Activated T-cell treated with anti-CD3 and anti-CD28 coated beads for 48 hours (primary cell): Measurements from ENCODE around the gene PCK1.

Source experiments
- DNase-seq: peaks from one replicate; pipeline ENCODE4 v3.0.0-alpha.2; 2020; ENCODE audit warnings: low read depth

The PCK1 gene

DNA sequence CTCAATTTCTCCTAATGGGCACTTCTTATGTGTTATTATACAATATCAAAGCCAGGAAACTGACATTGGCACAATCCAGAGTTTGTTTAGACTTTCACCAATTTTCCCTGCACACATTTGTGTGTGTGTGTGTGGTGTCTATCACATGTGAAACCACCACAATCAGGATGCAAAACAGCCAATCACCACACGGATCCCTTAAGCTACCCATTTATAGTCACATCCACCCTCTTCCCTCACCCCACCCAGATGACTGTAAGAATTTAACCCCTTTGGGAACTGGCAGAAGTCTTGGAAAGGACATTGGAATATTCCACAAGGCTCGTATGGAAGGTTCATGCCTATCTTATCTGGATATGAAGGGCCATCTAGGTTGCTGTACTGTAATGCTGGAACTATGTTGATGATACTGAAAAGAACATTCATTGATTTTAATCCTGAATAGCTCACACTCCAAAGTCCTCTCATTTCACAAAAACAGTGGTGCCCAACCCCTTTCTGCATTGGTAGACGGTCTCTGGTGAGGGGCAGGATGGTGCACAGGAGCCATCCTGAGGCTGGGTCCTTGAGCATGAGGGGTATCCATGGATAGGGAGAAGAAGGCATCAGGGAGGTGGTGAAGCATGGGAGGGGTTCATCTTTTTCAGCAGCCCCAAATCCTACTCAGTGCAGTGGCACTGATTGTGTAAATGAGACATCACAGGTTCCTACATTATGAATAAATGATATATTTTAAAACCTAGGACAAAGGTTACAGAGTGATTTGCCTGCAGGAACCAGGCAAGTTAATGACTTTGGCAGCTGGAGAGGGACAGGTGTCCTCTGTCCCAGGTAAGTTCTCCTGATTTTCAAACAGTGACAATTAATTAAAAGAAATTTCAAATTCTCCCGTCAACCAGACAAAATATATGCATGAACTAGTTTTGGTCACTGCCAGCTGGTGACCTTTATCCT, 23.9 kb upstream of the PCK1 start:
- DNase-seq: no peak

DNA sequence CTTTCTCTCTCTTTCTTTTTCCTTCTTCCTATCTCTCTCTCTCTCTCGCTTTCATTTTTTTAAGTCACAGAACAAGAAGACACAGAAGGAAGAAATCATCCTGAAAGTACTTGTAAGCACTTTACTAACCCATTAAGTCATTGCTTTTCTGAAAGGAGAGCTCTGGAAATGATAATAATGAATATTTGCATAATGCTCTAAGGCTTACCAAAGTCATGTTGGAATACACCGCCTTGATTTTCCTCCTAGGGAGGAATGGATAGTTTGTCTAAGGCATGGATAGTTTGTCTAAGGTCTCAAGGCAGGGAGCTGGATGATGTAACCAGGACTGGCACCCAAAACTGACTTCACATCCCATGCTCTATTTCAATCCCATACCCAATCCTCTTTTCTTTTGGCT, 23.1 kb upstream of the PCK1 start:
- no peak for DNase-seq

DNA sequence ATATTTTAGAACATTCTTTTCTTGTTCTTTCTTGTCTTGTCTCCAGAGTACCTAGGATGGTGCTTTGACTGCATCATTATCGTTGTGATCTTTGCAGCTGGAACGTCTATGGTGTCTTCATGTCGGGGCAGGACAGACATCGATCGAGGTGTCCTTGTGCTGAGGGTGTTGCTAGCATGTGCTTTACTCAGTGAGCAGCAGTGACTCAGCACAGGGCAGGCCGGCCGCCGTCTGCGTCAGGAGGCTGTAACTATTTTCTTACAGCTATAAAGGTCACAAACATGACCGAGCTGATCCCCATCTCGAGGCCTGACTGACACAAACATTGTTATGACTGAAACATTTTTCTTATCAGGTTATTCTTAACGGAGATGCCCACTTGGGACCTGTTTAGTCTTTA, 21.0 kb upstream of the PCK1 start:
- no peak for DNase-seq

DNA sequence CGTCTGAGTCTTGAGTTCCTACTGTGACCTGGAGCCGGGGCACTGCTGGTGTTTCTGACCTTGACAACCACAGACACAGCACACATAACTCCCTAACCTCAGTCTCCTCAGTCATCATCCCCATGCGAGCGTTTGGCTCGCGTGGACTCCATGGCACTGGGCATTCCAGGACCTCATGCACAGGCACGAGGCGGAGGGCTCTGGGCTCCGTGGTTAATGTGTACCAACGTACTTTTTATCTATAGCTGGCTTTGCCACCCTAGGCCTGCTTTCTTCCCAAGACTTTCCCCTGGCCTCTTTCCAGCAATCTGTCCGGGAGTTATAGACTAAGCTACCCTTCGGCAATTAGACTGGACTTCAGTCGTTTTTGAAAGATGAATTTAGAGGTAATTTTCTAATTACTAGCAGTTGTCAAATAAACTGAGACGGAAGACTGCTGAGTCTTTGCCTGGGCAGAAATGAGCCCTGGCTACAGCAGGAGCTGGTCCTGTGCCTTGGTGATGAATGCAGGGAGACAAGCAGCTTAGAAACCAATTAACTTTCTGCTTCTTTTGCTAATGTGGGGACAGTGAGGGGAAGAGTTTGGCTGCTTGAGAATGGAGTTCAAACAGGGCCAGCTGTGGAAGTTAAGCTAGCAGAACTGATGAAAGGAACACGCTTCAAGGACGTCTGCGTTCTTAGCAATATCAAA, 19.9 kb upstream of the PCK1 start:
- no peak for DNase-seq

DNA sequence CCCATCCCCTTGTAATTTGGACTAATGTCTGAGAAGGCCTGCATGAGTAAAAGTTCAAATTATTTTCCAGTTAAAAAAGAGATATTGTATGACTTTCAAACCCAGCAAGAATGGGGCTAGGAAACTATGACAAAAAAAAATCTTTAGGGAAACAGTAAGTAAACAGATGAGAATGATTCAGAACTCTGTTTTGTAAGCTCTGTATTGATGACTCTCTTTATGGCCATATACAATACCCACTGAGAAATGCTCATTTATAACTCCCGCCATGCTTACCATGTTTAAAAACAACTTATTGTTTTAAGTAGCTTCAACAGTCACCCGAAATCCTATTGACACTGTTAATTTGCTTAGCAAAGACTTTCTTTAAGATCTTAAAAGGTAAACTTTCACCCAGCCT, 17.2 kb upstream of the PCK1 start:
- no peak for DNase-seq

DNA sequence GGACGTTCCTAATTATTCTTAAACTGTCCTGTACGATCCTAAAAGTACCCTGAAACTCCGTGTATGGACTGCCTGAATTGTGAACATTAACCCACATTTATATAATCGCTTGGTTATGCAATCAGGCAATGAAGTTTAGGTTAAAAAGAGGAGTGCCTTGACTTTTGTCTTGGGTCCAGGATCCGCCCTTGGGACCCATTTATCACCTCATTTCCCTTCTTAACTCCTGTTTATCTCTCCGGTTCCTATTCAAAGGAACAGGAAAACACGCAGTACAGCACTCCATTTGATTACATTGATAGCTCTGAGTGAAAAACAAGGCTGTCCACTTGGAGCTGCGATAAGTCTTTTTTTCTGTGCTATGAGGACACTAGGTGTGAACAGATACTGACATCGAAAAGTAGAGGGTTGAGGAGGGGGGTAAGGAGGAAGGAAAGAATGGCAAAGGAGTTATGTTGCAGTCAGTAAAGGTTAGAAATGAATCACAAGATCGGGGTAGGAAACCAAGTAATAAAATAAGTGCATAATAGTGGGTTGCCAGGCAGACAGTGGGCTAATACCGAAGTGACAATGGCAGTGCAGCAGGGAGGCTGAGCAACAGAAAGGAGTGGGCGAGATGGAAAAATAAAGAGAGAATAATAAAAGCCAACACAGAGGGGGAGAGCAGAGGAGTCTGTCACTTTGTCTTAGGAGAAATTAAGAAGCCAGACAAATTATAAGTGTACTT, 15.9 kb upstream of the PCK1 start:
- DNase-seq: no peak

DNA sequence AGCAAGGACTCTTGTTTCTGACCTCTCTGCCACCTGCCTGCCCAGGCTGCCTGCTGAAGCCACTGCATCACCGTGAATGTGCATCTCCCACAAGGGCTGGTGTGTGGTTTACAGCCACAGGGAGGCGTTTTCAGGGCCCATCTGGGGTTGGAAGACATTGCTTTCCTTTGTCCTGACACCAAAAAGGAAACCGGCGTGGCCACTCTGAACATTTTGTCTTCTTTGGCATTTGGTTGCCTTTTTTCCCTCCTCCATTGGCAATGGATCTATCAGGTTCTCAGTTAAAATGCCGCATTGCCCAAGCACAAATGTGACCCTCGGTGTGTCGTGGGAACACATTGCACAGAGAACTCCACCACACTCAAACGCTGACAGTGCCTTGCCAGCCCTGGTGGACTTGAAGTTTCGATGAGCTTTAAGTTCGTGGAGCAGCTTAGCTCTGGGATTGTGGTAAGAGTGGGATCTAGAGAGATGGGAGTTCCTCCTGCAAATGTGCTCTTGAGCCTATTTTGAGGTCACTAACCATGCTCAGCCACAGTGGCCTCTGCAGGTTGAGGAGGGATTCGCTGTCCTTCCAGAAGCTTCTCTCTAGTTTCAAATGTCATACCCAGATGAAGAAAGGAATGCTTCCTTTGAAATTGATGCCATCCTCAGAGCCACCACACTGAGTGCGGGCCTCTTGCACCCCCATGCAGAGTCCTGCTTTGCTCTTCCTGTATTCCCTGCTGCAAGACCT, 14.8 kb upstream of the PCK1 start:
- no peak for DNase-seq

DNA sequence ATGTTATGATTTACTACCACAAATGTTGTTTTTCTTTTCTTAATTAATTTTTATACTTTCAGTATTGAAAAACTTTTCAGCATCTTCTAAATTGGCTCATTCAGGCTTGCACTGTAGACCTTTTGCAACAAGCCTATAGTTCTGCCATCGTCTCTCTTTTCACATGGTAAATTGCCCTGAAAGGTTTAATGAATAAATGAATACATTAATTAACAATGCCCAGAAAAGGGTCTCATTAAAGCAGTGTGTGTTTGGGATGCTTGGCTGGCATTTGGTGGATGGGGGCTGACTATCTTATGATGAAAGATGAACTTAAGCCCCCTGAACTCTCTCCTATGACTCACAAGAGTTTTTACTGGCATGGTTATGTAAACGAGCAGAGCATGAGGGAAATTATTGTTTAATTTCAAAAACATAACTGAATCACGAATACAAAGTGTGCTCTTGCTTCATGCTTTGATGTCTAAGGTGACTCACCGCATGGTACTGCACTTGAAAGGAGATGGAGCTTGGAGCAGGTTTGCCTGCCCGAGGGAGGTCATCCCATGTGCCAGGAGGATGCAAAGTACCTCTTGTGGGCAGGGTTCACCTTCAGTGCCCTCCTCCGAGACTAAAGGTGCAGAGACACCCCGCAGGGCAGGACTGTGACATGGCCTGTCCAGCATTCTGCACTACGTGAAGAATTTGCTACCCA, 13.8 kb upstream of the PCK1 start:
- DNase-seq: no peak

DNA sequence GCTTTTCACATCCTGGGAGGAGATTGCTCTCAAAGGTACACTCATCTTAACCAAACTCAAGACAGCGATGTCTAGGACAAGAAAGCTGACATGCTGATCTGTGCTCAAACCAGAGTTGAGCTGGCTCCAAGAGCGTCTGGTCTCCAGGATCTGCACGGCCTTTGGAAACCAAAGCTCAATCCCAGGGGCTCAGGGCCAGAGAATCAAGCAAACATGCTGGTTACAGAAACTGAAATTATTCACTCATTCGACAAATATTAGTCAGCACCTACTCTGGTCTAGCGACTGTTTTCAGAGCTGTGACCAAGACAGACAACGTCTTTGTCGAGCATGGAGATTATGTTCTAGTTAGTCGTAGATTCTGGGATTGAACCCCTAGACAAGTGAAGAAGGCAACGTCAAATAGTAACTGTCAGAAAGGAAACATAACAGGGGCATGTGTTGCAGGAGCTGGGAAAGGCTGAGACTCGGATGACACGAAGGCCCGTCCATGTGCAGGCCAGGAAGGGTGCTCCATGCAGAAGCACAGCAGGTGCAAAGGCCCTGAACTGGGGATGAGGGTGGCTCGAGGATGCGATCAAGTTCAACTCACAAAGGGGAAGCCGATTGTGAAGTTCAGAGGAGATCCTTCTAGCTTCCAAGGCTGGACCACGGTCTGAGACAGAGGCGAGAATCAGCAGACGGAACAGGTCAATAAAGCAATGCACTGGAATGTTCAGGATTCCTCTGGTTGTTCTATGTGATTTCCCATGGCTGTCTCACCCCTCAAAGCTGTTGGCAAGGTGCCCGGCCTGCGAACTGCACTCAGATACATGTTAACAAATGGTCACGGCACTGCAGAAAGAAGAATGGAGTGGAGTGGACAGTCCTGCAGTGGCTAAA, 12.5 kb upstream of the PCK1 start:
- no peak for DNase-seq

DNA sequence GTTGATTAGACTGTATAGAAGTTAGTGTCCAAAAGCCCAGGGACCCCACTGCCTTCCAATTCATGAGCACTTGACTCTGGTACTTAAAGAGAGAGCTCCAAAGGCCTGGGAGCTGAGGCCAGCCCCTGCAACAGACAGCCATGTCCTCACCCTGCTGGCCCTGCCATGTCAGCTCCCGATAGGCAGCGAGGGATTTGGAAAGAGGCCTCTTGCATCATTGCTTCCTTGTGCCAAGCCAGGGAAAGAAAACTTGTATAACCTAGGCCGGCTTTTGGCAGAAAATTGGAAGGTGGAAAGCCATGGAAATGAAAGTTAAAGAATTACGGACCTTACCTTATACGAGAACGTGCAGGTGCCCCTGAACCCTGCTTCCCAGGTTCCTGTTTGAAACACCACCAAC, 8.4 kb upstream of the PCK1 start:
- DNase-seq: no peak

DNA sequence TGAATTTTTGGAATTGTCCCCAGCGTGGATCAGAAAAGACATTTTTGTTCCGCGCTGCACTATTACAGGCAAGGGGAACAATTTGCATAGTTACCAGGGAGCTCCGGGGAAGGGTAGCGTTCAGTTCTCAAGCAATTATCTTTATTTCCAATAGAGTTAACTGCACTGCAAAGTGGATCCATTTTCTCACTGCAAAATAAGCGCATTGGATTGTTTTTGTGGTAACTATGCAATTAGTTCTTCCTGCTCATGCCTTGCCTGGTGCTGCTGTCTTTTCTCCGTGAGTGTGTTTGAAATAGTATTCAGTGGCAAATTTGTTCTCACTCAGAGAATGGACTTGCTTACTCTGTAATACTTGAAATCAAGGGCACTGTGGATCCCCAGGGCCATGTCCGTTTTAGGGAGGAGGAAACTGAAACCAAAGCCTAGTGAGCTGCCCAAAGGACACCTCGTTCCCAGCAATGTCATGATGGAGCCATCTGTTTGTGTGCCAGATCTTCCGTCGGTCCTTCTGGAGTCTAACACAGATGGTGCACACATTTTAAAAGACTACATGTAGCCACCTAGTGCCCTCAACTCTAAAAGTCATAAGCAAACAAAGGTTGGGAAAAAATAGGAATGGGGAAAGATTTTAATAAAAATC, 7.4 kb upstream of the PCK1 start:
- DNase-seq: no peak

DNA sequence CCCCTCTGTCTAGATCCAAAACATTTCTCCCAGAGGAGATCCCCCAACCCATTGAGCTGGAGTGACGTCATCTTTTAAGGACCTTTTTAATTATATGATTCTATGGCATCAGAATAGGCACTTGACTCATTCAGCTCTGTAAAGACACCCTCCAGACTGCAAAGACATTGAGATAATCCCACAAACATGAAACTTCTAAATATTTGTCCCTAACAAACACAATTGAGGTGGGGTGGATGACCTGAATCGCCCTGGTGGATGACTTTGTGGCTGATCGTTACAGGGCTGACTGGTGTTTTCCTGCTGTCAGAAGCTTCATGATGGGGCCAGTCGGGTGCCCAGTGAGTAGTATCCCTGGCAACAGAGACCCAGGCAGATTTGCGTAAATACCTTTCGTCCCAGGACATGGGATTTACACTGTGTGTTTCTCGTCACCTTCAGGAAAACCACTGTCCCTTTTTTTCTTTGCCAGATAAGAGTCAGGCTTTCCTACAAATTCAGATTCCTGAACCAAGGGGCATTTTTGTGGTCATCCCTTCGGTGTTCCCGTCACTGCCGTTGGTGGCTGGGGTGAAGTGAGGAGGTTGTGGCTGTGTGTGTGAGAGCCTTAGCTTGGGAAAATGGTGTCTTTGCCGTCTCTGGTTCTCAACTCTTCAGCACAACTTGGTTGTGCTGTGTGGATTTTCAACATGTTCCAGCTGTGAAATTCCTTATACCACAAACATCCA, 5.3 kb upstream of the PCK1 start:
- no peak for DNase-seq

DNA sequence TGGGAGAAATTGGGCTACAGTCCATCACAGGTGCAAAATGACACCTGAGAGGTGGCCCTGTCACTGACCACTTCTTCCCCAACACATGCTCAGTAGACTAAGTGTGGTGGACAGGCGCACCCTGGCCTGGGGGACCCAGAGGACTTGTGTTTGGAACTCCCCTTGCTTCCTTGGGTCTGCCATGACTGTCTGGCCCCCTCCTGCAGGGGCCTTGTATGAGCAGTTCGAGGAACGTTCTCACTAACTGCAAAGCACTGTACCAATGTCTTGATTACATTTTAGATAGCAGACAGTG, 4.0 kb upstream of the PCK1 start:
- no peak for DNase-seq

DNA sequence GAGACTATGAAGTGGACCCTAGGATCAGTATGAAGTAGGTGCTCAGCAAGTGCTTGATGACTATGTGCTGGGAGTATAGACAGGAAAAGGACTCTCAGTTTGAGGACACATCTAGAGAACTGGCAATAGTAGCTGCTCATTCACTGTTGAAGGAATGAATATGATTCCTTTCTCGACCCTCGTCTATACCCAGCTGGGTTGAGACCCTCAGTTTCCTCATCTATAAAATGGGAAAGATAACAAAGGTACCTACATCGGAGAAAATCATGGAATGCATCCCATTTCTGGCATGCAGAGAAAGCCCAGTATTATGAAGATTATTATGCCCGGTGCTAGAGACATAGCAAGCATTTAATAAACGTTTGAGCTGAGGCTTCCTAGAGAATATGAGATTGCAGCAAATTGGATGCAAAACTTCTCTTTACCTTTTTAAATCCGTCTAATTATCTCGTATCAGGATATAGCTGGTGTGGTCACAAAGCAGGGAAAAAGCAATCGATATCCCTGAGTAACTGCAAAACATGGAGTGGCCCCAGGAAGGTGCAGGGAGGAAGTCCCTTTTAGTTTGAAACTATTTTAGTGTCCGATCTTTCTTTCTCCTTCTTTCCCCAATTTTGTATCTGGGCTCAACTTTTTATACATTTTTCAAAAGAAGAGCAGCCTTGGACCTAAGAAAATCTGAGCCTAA, 2.8 kb upstream of the PCK1 start:
- no peak for DNase-seq

DNA sequence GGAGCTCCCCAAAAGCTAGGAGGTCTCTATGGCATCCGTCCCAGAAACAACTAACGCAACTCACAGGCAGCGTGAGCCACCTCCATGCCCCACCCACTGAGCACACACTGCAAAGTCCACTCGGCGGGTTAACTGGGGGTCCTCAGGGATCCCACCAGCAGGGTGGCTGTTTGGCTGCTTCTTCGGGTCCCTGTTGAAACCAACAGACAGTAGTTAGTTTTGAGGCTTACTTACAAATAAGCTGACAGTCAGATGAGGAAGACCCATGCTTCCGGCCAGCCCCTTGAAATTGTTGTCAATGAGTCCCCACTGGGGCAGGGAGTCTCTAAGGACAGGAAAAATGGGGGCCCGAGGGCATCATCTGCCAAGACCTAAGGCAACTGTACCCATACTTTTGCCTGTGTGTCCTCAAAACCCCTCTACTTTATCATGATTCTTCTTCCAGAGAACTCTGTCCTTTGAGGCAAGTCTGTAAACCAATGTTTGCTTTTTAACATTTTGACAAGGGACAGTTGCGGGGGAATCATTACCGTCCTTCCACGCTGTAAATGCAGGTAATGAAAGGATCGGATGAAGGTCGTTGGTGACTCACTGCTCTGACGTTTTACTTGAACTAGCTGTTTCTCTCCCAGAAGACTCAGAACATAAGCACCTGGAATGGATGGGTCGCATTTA, 2.2 kb upstream of the PCK1 start:
- no peak for DNase-seq

DNA sequence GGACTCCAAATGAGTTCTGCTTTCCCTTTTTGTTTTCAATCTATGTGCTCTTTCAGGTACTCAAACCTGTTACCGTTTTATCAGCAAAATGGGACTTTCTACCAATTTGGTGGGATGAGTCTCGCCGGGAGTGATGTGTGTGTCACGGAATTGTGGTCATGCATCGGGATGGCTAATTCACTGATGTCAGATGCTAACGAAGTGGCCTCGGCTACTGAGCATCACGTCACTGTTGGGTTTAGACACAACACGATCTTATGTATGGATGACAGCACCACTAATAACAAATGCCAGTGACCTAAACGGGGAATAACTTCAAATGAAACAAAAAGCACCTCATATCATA, 1.6 kb upstream of the PCK1 start:
- DNase-seq: no peak

DNA sequence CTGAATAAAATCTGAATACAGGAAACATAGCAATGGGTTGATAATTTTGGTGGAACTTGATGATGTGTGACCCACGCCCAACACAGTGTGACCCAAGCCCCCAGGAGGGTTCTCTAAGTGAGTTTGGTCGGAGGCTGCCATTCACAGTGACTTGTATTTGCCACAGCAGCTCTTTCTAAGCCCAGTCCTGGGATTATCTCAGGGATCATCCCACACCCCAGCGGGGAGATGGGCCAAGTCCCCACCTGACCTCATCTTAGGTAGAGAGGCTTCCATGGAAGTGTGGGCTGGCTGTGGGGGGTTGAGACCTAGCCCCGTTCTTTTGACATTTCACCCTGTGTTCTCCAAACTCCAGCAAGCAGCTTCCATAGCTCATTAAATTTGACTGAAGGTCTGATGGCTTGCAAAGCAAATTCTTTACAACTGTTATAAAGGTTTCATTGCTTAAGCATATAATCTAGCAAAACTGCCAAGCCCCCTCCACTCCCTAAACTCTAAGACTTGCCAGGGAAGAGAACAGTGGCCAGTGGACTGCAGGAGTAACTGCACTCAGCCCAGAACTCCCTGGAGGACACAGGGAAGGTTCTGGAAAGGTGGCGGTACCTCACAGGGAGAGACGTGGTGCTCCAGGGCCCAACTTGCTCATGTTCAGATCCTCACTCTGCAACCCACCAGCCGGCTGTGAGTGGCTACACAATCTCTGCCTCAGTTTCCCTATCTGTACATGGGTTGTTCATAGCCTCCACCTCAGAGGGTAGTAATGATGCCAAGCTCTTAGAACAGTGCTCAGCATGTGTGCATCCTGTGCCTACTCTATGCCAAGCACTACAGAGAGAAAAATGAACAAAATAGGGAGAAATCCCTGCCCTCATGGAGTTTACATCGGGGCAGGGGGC, 1.0 kb upstream of the PCK1 start:
- no peak for DNase-seq
